NT2/D1 (cell line): ENCODE measurements around the gene ERC1.

Experiments
- SUZ12 ChIP-seq: IDR thresholded peaks from 2 replicates; pipeline ENCODE4 v1.6.1; 2011; ENCODE audit not compliant: insufficient read length, insufficient read depth; ENCODE audit errors: extremely low read depth
- YY1 ChIP-seq: IDR thresholded peaks from 2 replicates; pipeline ENCODE4 v1.6.1; 2011; ENCODE audit not compliant: insufficient read length, insufficient read depth
- ZNF274 ChIP-seq: IDR thresholded peaks from 2 replicates; pipeline ENCODE4 v1.6.1; 2011; ENCODE audit warnings: mild to moderate bottlenecking, low read depth, low read length

DNA sequence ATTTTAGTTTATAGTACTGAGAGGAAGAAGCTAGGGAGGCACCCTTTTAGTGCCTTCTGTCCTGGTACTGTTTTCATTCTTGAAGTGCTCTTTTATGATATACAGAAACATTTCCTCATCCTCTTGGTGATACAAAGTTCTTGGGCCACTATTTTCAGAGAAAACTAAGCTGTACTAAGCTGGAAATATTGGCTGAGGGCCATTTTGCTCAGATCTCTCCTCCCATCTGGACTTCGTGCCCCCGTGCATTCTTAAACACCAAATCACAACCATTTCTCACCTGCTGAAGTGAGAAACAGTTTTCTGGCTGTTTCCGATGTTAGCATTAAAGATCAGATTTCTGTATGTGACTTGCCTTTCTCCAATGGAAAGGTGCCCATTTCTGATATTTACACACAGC, 444.4 kb downstream of the ERC1 start:
- TF ChIP-seq YY1 (no peak), ZNF274 (no peak), SUZ12 (no peak)
